ENCODE data around the gene TGFBR3L. TPM values are rescaled to one million over a fixed set of nuclear protein-coding genes. Genes with fewer than 3 reads are reported as not detected.

Gene TGFBR3L
- total and polyA plus RNA-seq, 2 of the 13 experiments (the other 11 are each of a cell fraction or from before 2014, with no cell fraction given): 0.20 to 1.0 TPM

DNA sequence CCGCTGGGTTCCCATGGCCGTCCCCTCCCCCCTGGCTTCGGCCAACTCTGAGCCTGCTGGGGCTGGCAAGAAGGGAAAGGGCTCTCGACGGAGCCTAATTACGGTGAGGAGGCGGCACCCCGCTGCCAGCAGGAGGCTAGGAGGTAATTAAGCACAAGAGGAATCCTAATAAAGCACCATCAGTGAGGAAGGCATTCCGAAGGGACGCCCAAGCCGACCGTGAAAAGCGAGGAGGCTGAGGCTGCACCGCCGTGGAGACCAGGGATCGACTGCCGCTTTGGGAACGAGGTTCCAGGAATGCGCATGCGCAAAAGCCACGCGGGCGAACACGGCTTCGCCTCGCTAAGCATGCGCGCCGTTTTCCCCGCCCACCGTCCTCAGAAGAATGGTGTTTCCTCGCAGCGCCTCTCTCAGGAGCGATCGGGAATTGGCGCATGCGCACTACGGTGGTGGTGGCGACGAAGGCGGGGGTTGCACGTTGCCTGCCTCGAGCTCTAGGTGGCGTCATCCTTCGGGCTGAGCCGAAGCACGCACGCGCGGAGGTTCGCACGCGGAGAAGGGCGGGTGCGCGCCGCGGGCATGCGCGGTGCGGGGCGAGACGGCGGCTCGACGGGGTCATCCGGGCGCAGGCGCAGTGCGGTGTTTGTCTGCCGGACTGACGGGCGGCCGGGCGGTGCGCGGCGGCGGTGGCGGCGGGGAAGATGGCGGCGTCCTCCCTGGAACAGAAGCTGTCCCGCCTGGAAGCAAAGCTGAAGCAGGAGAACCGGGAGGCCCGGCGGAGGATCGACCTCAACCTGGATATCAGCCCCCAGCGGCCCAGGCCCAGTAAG lies 11.2 kb upstream of the TGFBR3L start, which contains the start of gene MAP2K7 (continued):
- peak; percentile 15 for TF ChIP-seq SKI (IDR thresholded peaks at IDR 0.05; ENCODE audit: partially characterized antibody)
- TF ChIP-seq, protein P1, sequence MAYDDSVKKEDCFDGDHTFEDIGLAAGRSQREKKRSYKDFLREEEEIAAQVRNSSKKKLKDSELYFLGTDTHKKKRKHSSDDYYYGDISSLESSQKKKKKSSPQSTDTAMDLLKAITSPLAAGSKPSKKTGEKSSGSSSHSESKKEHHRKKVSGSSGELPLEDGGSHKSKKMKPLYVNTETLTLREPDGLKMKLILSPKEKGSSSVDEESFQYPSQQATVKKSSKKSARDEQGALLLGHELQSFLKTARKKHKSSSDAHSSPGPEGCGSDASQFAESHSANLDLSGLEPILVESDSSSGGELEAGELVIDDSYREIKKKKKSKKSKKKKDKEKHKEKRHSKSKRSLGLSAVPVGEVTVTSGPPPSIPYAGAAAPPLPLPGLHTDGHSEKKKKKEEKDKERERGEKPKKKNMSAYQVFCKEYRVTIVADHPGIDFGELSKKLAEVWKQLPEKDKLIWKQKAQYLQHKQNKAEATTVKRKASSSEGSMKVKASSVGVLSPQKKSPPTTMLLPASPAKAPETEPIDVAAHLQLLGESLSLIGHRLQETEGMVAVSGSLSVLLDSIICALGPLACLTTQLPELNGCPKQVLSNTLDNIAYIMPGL (CRISPR knock-in tag; IDR thresholded peaks at IDR 0.05; ENCODE audit: borderline replicate concordance in 1 of 2, low read depth in 1 of 2): peak; percentile 80 to 91
- TF ChIP-seq NCOA5 (CRISPR knock-in tag; IDR thresholded peaks at IDR 0.05): no peak
- TF ChIP-seq, protein P2, sequence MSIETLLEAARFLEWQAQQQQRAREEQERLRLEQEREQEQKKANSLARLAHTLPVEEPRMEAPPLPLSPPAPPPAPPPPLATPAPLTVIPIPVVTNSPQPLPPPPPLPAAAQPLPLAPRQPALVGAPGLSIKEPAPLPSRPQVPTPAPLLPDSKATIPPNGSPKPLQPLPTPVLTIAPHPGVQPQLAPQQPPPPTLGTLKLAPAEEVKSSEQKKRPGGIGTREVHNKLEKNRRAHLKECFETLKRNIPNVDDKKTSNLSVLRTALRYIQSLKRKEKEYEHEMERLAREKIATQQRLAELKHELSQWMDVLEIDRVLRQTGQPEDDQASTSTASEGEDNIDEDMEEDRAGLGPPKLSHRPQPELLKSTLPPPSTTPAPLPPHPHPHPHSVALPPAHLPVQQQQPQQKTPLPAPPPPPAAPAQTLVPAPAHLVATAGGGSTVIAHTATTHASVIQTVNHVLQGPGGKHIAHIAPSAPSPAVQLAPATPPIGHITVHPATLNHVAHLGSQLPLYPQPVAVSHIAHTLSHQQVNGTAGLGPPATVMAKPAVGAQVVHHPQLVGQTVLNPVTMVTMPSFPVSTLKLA (IDR thresholded peaks at IDR 0.05): peak; percentile 89
- TF ChIP-seq NR3C1 (CRISPR knock-in tag; IDR thresholded peaks at IDR 0.05): no peak
- TF ChIP-seq TBX3 (IDR thresholded peaks at IDR 0.05; ENCODE audit: borderline replicate concordance): no peak
- TF ChIP-seq, protein P3, sequence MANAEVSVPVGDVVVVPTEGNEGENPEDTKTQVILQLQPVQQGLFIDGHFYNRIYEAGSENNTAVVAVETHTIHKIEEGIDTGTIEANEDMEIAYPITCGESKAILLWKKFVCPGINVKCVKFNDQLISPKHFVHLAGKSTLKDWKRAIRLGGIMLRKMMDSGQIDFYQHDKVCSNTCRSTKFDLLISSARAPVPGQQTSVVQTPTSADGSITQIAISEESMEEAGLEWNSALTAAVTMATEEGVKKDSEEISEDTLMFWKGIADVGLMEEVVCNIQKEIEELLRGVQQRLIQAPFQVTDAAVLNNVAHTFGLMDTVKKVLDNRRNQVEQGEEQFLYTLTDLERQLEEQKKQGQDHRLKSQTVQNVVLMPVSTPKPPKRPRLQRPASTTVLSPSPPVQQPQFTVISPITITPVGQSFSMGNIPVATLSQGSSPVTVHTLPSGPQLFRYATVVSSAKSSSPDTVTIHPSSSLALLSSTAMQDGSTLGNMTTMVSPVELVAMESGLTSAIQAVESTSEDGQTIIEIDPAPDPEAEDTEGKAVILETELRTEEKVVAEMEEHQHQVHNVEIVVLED (CRISPR knock-in tag; IDR thresholded peaks at IDR 0.05; ENCODE audit: borderline replicate concordance): peak; percentile 72
- TF ChIP-seq JUNB (CRISPR knock-in tag; IDR thresholded peaks at IDR 0.05; ENCODE audit: borderline replicate concordance): no peak
- TF ChIP-seq POLR2AphosphoS2 (IDR thresholded peaks at IDR 0.05; ENCODE audit: low read depth, low read length): no peak
- peak; percentile 88; the same call in 1 of the 2 replicates for TF ChIP-seq NR2F6 (IDR thresholded peaks at IDR 0.05)
- peak; percentile 82; the same call in 1 of the 2 replicates for TF ChIP-seq NR2F6 (CRISPR knock-in tag; IDR thresholded peaks at IDR 0.05)
- no peak for TF ChIP-seq ZNF572 (CRISPR knock-in tag; IDR thresholded peaks at IDR 0.05)
- TF ChIP-seq TCF7L2 (IDR thresholded peaks at IDR 0.05; ENCODE audit: low read depth, low read length): no peak
- no peak for TF ChIP-seq ARNT (IDR thresholded peaks at IDR 0.05)
- TF ChIP-seq ZNF652 (CRISPR knock-in tag; IDR thresholded peaks at IDR 0.05; ENCODE audit: borderline replicate concordance, low read depth): no peak
- peak; percentile 84; the same call in 1 of the 2 replicates for TF ChIP-seq CCDC6 (CRISPR knock-in tag; IDR thresholded peaks at IDR 0.05)
- TF ChIP-seq HNF4A (CRISPR knock-in tag; IDR thresholded peaks at IDR 0.05): no peak
- no peak for TF ChIP-seq RFX3 (CRISPR knock-in tag; IDR thresholded peaks at IDR 0.05)
- TF ChIP-seq, protein P4, sequence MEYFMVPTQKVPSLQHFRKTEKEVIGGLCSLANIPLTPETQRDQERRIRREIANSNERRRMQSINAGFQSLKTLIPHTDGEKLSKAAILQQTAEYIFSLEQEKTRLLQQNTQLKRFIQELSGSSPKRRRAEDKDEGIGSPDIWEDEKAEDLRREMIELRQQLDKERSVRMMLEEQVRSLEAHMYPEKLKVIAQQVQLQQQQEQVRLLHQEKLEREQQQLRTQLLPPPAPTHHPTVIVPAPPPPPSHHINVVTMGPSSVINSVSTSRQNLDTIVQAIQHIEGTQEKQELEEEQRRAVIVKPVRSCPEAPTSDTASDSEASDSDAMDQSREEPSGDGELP (IDR thresholded peaks at IDR 0.05; ENCODE audit: borderline replicate concordance, low read depth): no peak; the same call in 1 of the 2 replicates
- TF ChIP-seq MED13 (CRISPR knock-in tag; IDR thresholded peaks at IDR 0.05): 0 out of 2 replicates have a peak, but pooled peaks have one; percentile 66
- no peak for TF ChIP-seq SNAPC2 (CRISPR knock-in tag; IDR thresholded peaks at IDR 0.05)
- TF ChIP-seq ETV6 (CRISPR knock-in tag; conservative IDR thresholded peaks at IDR 0.05): peak; percentile 35; the same call in 1 of the 2 replicates
- TF ChIP-seq, protein P5, sequence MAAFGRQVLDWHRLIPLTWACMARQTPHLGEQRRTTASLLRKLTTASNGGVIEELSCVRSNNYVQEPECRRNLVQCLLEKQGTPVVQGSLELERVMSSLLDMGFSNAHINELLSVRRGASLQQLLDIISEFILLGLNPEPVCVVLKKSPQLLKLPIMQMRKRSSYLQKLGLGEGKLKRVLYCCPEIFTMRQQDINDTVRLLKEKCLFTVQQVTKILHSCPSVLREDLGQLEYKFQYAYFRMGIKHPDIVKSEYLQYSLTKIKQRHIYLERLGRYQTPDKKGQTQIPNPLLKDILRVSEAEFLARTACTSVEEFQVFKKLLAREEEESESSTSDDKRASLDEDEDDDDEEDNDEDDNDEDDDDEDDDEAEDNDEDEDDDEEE (CRISPR knock-in tag; IDR thresholded peaks at IDR 0.05): no peak

Data from HepG2 (cell line).